ENCODE data around the gene OR11A1.
"Not testable (repeated sequence)": the region's sequence is repeated elsewhere in the genome, so short reads cannot be mapped to it uniquely, and the experiment has no call there.

The OR11A1 gene

GRCh38 chr6:29466241-29466640 is 9.4 kb upstream of the OR11A1 start:
- no peak overlapping the region for H3K4me3 ChIP-seq
- no peak for DNase-seq (ENCODE audit: low spot score)
- no peak for TF ChIP-seq CTCF (IDR thresholded peaks at IDR 0.05)
- H3K27ac ChIP-seq: no peak overlapping the region

- no peak overlapping the region for H3K27ac ChIP-seq
- no peak for TF ChIP-seq CTCF (IDR thresholded peaks at IDR 0.05)
- H3K4me3 ChIP-seq: no peak overlapping the region
- no peak for DNase-seq (ENCODE audit: low spot score)
Measured at GRCh38 chr6:29465801-29466200, 8.9 kb upstream of the OR11A1 start.

GRCh38 chr6:29465279-29465678 is 8.4 kb upstream of the OR11A1 start:
- no peak for TF ChIP-seq CTCF (IDR thresholded peaks at IDR 0.05)
- Histone ChIP-seq H3K27ac (no peak overlapping the region), H3K4me3 (no peak overlapping the region)
- DNase-seq (ENCODE audit: low spot score): no peak

GRCh38 chr6:29462022-29462421 is 5.2 kb upstream of the OR11A1 start:
- TF ChIP-seq CTCF (IDR thresholded peaks at IDR 0.05): no peak
- DNase-seq (ENCODE audit: low spot score): no peak
- Histone ChIP-seq H3K4me3 (no peak overlapping the region), H3K27ac (no peak overlapping the region)

GRCh38 chr6:29461021-29461814 is 4.3 kb upstream of the OR11A1 start:
- H3K4me3 ChIP-seq: no peak overlapping the region
- no peak for TF ChIP-seq CTCF (IDR thresholded peaks at IDR 0.05)
- H3K27ac ChIP-seq: no peak overlapping the region
- no peak for DNase-seq (ENCODE audit: low spot score)

GRCh38 chr6:29451471-29452193 is 5.2 kb downstream of the OR11A1 start:
- no peak for TF ChIP-seq CTCF (IDR thresholded peaks at IDR 0.05)
- H3K4me3 ChIP-seq: no peak overlapping the region
- DNase-seq (ENCODE audit: low spot score): no peak
- no peak overlapping the region for H3K27ac ChIP-seq

- TF ChIP-seq CTCF (IDR thresholded peaks at IDR 0.05): no peak
- DNase-seq (ENCODE audit: low spot score): no peak
- H3K4me3 ChIP-seq: no peak overlapping the region
- no peak overlapping the region for H3K27ac ChIP-seq
Measured at GRCh38 chr6:29447670-29448069, 9.2 kb downstream of the OR11A1 start.

- not testable (repeated sequence) for H3K4me3 ChIP-seq; DNase-seq (ENCODE audit: low spot score); H3K27ac ChIP-seq
Measured at GRCh38 chr6:29444031-29444430, 12.8 kb downstream of the OR11A1 start.

All from coronary artery (tissue), 2 donors.